ENCODE measurements around the gene FBXO17.
"Not testable (repeated sequence)": the region's sequence is repeated elsewhere in the genome, so short reads cannot be mapped to it uniquely, and the experiment has no call there.

The FBXO17 gene

DNA sequence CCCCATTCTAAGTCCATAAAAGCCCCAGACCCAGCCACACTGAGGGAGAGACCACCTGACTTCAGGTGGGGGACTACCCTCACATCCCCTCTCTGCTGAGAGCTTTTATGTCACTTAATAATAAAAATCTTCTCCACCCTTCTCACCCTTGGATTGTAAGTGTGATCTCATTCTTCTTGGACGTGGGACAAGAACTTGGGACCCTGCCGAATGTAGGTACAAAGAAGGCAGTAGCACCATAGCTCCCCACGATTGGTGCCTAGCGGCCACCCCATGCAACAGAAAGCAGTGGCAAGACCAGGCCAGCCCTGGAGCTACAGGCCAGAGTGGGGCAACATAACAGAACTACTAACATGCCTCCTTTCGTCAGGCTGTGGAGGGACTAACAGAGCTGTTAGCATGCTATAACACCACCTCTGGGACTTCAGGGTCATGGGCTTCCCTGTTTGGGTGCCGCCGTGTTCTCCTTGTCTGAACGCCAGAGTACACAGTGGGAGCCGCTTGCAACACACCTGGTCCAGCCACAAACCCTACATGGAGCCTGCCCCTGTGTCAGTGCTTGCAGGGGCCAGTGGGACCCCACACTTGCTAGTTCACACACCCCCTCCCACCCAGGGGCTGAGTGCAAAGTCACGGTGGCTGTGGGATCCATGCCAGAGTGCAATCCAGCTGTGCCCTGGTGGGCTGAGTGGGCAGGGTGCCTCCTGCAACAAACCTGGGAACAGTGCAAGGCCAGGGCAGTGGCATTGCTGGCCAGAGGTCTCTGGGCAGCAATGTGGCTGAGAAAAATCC is 5.2 kb upstream of the FBXO17 start:
- in situ Hi-C loops (cut with HindIII; ENCODE audit: low sequenced_read_pairs) = no loop called here

DNA sequence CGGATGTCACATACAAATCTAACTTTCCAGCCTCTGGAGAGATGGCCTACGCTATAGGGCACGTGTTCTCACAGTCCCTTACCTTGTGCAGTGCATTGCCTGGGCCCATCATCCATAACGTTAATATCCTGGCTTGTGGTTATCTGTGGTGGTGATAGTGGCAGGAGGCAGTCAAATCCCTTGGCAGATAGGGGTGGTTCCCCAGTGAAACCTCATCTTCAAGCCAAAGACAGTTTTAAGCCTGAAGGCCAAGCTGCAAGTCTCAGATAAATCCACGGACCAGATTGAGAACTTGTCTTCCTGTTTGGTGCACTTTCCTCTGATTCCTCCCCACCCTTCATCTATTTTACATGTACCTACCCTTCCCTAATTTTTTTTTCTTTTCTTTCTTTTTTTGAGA is 4.3 kb upstream of the FBXO17 start:
- in situ Hi-C loops (cut with HindIII; ENCODE audit: low sequenced_read_pairs) = no loop called here

DNA sequence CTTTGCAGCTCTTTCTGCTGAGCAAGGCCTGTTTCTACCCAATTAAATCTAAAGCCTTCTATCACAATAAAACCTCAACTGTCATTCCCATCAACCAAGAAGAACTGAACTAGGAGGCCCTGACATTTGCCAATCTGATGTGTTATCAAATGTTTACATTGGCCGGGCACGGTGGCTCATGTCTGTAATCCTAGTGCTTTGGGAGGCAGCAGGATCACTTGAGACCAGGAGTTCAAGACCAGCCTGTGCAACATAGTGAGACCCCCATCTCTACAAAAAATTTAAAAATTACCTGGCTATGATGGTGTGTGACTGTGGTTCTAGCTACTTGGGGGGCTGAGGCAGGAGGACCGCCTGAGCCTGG is 2.8 kb upstream of the FBXO17 start:
- in situ Hi-C loops (cut with HindIII; ENCODE audit: low sequenced_read_pairs) = no loop called here

DNA sequence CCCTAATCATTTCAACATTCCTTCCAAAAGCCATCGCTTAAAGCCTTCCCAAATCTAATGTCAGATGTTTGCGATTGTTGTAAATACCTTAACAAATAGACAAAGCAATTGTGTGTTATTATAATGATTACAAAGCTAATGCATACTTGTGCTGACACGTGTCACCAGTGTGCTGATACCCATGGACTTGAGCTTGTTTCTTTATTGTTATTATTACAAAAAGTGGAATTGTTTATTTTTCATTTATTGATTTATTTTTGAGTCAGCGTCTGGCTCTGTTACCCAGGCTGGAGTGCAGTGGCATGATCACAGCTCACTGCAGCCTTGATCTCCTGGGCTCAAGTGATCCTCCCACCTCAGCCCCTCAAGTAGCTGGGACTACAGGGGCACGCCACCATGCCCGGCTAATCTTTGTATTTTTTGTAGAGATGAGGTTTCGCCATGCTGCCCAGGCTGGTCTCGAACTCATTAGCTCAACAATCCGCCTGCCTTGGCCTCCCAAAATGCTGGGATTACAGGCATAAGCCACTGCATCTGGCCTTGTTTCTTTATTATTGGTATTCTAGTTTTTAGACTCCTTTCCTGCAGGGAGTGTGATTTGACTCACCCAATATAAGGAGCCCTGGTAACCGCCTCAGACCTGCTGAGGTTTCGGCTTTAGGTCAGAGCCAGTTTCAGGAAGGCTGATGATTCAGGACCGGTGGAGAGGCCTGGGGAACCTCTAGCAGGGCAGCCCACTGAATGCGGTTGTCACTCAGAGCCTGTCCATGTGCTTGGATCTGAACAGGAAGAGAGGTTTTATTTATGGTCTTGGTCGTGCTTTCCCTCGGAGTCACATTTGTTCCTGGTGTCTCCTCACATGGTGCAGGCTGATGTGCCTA is 2.1 kb upstream of the FBXO17 start:
- in situ Hi-C loops (cut with HindIII; ENCODE audit: low sequenced_read_pairs) = no loop called here

DNA sequence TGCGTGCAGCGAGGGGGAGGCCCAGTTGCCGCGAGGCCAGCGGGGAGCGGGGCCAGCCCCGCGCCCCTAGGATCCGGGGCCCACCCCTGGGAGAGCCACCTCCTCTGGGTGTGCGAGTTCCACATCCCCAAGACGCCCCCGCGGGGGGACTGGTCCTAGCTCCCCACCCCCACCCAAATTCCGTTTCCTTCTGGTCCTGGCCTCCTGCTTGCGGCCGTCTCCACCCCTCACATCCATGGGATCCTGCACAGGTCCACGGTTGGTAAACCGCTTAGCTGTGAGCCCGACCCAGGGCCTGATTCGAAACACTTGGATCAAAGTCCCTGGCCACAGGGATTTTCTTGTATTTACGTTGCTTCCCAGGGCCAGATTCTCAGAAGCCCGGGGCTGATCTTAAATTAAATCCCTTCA is 324 bp upstream of the FBXO17 start:
- in situ Hi-C loops (cut with HindIII; ENCODE audit: low sequenced_read_pairs) = no loop called here

DNA sequence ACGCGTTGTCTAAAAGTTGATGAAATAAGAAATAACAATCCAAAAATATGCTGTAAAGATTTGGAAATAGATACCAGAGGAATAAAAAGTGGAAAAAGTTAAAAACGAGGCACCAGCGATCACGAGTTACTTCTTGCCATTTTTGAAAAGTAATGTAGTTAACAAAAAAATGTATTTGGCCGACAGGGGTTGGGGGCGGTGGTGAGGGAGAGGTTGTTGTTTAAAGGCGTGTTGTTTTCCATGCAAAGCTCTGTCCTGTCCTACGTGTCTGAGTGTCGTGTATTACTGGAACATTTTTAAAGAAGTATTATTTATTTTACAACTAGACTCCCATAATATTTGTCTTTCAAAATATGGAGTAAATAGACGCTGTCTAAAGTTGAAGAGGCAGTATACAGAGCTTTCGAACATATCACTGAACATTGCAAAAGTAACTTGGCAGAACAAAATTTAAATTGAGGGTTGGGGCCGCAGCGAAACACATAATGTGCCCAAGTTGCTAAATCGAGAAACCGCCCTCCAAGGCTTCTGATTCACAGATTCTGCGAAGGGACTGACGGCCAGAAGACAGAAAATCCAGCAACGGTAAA is 823 bp downstream of the FBXO17 start:
- in situ Hi-C loops (cut with HindIII; ENCODE audit: low sequenced_read_pairs) = no loop called here

DNA sequence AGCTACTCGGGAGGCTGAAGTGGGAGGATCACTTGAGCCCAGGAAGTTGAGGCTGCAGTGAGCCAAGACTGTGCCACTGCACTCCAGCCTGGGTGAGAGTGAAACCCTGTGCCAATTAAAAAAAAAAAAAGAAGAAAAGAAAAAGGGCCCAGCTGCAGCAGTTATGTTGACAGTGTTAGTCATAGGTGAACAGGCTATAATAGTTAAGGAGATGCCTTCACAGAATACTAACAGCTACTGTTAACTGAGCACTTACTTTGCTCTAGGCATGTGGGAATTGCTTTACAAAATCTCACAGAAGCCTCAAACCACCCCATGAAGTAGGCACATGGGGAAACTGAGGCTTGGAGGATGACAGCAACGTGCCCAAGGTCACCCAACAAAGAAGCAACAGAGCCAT is 3.9 kb downstream of the FBXO17 start:
- in situ Hi-C loops (cut with HindIII; ENCODE audit: low sequenced_read_pairs) = no loop called here

DNA sequence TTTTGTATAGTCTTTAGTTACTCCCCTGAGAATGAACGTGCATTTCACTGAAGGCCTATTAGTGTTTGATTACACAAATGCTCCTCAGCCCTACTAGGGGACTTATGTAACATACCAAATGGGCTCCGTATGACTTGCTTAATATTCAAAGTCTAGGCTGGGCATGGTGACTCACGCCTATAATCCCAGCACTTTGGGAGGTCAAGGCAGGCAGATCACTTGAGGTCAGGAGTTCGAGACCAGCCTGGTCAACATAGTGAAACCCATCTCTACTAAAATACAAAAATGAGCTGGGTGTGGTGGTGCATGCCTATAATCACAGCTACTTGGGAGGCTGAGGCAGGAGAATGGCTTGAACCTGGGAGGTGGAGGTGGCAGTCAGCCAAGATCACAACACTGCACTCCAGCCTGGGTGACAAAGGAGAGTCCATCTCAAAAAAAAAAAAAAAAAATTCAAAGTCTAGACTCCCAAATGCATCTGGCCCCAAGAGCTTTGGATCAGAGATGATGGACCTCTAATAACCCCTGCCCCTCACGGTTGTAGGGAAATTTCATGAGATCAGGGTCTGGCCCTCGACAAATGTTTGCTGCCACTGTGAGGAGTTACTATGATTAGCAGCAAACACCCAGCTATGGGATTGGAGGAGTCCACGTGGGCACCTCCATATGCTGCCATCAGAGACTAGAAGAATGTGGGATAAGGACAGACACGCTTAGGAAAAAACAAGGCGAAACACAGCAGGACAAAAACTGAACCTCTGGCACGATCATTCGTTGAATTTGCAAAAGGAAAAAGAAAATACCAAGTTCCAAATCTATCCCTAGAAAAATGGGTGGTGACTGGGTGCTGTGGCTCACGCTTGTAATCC is 4.6 kb downstream of the FBXO17 start:
- in situ Hi-C loops (cut with HindIII; ENCODE audit: low sequenced_read_pairs) = no loop called here

DNA sequence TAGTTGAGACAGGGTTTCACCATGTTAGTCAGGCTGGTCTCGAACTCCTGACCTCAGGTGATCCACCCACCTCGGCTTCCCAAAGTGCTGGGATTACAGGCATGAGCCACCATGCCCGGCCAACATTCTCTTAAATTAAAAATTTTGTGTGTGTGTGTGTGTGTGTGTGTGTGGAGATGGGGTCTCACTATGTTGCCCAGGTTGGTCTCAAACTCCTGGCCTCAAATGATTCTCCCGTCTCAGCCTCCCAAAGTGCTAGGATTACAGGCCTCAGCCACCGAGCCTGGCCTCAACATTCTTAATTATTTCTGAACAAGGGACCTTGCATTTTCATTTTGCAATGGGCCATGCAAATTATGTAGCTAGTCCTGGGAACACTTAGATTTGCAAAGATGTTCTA is 9.4 kb downstream of the FBXO17 start:
- in situ Hi-C loops (cut with HindIII; ENCODE audit: low sequenced_read_pairs) = not testable (repeated sequence)

DNA sequence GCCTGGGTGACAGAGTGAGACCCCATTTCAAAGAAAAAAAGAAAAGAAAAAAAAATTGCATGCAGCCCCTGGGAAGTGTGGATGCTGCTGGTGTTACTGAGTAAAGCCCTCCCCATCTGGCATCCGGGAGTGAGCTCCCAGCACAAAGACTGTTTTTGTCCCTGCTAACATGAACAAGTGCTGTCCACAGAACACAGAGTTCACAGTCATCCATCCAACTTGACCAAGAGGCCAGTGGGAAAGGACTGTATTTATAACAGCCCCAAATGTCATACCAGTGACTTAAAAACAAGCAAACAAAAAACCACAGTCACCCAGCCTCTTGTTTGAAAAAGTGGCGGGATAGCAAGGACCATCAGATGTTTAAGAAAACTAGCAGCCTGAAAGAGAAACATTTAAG is 10.8 kb downstream of the FBXO17 start:
- in situ Hi-C loops (cut with HindIII; ENCODE audit: low sequenced_read_pairs) = no loop called here

DNA sequence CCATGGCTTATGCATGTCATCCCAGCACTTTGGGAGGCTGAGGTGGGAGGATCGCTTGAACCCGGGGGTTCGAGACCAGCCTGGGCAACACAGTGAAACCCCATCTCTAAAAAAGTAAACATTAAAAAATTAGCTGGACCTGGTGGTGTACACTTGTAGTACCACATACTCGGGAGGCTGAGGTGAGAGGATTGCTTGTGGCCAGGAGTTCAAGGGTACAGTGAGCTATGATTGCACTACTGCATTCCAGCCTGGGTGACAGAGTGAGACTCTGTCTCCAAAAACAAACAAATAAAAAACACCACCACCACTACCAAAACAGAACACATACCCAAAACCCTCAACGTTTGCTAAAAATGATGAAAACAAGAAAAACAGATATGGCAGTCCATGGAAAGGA is 15.9 kb downstream of the FBXO17 start:
- in situ Hi-C loops (cut with HindIII; ENCODE audit: low sequenced_read_pairs) = no loop called here

DNA sequence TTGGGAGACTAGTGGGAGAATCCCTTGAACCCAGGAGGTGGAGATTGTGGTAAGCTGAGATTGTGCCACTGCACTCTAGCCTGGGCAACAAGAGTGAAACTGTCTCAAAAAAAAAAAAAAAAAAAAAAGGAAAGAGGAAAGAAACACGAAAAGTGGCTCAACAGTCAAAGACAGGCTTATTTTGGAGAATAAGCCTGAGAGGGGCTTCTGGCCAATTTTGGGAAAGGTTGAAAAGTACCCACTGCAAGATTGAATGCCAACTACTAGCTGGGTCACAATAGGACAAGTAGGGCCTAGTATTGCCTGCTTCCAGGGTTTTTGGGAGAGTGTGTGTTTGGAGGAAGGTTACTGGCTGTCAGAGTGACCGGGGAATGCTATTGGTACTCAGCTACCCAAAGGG is 17.2 kb downstream of the FBXO17 start:
- in situ Hi-C loops (cut with HindIII; ENCODE audit: low sequenced_read_pairs) = no loop called here

DNA sequence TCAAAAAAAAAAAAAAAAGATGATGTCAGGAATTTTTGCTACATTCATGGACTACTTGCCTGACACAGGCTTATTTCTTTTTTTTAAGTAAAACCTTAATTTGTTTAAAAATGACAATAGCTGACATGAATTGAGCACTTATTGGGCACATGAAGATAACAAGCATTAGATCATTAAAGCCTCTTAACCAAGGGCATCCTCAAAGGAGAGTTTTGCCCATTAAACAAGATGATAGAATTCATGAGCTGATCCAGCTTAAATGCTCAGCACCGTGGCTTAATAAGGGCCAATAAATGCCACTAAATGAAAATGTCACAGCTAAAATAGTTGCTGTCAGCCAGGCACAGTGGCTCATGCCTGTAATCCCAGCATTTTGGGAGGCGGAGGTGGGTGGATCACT is 19.3 kb downstream of the FBXO17 start:
- in situ Hi-C loops (cut with HindIII; ENCODE audit: low sequenced_read_pairs) = no loop called here

DNA sequence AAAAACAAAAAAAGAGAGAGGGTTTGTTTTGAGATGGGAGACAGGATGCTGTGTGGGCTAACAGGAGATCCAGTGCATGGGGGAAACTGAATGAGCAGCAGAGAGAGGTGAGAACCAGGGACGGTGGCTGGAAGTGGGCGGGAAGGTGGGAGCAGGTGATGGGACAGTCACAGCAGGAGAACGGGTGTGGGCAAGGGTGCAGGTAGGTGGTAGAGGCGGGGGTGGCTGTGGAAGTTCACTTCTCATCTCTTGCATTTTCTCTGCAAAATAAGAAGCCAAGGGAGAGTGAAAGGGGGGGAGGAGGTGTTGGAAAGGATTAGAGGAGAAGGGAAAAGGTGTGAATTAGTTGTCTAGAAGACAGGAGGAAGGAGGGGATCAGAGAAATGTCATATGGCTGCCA is 21.9 kb downstream of the FBXO17 start:
- in situ Hi-C loops (cut with HindIII; ENCODE audit: low sequenced_read_pairs) = no loop called here

DNA sequence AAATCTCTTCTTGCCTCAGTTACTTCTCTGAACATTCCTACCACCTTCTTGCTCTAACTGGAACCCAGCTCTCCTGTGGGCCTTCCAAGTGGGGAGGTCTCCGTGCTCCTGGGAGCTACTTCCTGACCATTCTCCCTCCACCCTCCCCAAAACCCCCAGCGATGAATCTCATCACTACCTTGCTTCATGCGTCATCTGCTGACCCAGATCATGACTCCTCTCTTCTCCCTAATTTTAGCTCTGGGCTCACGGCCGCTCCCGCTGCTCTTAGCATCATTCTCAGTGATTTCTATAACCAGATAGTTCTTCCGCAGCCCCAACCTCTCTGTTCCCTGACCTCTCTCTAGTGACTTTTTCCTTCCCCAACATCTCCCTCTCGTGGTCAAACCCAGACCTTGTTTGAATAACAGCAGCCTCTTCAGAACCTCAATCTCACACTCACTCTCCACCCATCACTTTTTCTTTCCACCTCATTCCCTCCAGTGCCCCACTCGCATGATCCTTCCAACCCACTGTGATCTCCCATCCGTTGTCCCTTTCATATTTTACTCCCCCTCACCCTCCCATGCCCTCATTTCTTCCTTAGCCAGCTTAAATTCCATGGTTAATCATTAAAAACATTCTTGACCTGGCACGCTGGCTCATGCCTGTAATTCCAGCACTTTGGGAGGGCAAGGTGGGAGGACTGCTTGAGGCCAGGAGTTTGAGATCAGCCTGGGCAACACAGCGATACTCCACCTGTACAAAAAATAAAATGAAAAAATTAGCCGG is 23.0 kb downstream of the FBXO17 start:
- in situ Hi-C loops (cut with HindIII; ENCODE audit: low sequenced_read_pairs) = no loop called here

DNA sequence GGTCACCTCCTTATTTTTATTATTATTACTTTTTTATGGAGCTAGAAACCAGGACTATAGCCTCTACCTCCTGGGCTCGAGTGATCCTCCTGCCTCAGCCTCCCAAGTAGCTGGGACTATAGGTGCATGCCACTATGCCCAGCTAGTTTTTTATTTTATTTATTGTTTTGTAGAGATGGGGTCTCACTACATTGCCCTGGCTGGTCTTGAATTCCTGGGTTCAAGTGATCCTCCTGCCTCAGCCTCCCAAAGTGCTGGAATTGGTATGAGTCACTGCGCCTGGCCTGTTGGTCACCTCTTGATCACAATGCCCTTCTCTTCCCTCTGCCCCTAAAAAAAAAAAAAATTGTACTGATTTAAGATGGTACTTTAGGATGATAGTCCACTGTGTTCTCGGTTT is 24.4 kb downstream of the FBXO17 start:
- in situ Hi-C loops (cut with HindIII; ENCODE audit: low sequenced_read_pairs) = no loop called here

DNA sequence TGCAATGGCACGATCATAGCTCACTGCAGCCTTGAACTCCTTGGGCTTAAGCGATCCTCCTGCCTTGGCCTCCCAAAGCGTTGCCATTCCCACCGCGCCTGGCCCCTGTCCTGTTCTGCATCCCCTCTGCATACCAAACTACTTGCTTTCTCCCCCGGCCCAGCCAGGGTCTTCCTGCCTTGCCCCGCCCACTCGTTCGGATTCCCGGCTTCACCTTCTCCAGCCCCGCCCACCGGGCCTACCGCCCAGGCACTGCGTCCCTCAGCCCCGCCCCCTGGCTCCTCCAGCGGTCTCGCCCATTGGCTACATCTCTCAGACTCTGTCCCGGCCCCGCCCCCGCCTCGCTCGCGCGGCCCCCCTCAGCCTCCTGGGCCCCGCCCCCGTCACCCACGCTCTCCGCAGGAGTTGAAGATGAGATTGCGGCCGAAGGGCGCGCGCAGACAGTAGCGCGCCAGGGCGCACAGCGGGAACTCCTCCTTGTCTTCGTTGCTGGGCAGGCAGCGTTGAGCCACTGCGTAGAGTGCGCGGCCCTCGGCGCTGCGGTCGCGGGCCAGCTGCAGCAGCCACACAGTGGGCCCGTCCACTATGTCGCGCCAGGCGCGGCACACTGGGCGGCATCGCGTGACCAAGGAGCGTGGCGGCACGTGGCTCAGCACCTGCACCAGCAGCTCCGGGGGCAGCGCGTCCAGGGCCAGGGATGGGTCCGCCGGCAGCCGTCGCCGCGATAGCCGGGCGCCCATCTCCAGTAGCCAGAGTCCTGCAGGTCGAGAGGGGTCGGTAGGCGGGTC is 25.8 kb downstream of the FBXO17 start:
- in situ Hi-C loops (cut with HindIII; ENCODE audit: low sequenced_read_pairs) = no loop called here

DNA sequence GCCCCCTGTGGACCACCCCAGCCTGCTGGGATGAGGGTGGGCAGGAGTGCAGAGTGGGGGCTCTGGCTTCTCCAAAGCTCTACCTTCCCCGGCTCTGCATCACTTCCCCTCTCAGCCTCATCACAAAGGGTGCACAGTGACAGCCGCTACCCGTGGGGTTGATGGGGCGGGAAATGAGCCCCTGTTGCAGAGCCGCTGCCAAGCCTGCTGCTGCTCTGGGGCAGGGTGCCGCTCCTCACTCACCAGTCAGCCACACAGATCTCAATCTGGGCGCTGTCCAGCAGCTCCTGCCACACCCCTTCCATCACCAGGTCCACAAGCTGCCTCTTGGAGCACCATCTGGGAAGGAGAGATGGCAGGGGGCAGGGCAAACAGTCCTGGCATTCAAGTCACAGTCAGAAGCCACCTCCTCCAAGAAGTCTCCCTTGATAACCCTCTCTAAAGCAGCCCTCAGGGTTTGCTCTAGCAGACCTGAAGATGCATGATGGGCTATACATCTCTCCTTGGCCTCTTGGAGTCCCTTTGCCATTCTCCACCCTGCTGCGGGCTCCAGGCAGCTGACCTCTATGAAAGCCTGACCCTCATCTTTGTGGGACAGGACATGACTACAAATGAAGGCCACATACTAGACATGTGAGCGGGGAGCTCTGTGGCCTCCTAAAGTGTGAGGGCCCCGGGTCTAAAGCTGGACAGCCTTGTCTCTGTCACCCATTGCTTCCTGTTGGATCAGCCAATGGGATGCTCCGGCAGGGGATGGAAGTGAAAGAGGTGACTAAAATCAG is 29.1 kb downstream of the FBXO17 start:
- in situ Hi-C loops (cut with HindIII; ENCODE audit: low sequenced_read_pairs) = no loop called here

Measured in endothelial cell of hepatic sinusoid (primary cell).